Measurements from ENCODE around the gene PLSCR3.

The PLSCR3 gene

DNA sequence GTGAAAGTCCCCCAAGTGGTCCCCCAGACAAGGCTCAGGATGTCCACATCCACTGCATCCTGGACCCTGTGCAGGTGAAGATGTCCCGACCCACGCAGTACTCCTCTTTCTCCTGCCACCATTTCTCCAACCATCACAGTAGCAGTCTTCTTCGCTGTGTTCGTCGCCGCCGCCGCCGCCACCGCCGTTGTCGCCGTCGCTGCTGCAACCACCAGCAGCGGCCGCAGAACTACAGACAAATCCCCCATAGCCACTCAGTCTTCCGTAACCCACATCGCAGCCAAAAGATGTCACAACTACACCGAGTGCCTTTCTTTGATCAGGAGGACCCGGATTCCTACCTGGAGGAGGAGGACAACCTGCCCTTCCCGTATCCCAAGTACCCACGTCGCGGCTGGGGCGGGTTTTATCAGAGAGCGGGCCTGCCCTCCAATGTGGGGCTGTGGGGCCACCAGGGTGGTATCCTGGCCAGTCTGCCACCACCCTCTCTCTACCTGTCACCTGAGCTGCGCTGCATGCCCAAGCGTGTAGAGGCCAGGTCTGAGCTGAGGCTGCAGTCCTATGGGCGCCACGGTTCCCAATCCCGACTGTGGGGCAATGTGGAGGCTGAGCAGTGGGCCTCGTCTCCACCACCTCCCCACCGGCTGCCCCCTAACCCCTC lies 32.0 kb upstream of the PLSCR3 start:
- DNase-seq, result no peak

DNA sequence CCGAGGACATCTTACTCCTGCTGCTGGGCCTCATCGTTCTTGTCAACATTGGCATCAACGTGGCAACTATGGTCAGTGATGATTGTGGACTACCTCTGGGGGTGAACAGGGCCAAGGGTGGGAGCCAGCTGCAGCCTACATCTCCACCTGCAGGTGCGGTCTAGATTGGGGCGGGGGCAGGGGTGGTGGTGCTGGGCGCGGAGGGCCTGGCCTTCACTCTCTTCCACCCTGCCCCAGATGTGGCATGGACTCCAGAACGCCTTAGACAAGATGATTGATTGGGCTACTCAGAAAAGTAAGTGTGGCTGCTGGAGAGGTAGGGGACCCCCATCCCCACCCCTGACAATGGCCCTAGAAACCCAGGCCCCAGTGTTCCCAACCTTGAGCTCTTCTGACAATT lies 31.4 kb upstream of the PLSCR3 start:
- no peak for DNase-seq

DNA sequence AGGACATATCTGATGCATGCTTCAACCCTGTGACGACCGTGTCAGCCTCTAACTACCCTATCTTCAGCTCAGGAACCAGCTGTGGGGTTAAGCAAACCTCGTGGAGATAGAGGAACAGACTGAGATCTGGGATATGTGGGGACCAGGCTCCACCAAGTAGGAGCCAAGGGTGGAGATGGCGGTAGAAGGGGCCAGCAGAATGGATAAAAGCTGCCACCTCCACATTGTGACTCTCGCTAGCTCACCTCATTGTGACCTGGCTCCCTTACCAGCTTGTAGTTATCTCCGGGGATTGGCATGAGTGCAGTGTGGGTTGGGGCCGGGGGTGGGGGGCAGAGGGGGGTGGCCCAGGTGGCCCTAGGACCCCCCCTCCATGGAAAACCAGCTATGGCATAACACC lies 31.0 kb upstream of the PLSCR3 start, which contains the start of gene SPEM2:
Gene SPEM2, plus strand, starts transcription at position 301 of the 400 bp plus-strand sequence. Its CDS starts 73 bp downstream, at position 374.
- DNase-seq, result no peak

DNA sequence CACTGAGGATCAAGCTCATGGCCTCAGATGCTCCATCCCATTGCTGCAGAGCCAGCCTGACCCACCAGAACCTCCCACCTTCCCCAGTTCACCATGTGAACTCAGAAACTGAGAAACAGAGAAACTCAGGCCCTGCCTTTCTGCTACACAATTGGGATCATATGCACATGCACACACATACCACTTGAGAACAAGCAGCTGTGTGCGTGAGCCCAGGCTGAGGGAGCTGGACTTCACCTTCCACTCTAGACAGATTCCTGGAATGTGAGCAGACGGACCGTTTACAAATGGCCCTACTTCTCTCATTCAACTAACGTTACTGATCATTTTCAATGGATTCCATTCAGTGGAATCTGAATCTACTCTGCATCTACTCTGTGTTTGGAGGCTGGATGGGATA lies 29.4 kb upstream of the PLSCR3 start:
- no peak for DNase-seq

DNA sequence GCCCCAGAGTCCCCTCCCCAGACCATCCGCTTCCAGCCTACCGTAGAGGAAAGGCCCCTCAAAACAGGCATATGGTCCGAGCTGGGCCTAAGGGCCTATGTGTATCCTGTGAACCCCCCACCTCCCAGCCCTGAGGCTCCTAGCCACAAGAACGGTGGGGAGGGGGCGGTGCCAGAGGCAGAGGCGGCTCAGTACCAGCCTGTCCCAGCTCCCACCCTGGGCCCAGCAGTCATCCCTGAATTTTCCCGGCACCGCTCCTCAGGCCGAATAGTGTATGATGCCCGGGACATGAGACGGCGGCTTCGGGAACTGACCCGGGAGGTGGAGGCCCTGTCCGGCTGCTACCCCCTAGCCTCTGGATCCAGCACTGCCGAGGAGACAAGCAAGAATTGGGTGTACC lies 26.9 kb upstream of the PLSCR3 start:
- DNase-seq, result no peak

DNA sequence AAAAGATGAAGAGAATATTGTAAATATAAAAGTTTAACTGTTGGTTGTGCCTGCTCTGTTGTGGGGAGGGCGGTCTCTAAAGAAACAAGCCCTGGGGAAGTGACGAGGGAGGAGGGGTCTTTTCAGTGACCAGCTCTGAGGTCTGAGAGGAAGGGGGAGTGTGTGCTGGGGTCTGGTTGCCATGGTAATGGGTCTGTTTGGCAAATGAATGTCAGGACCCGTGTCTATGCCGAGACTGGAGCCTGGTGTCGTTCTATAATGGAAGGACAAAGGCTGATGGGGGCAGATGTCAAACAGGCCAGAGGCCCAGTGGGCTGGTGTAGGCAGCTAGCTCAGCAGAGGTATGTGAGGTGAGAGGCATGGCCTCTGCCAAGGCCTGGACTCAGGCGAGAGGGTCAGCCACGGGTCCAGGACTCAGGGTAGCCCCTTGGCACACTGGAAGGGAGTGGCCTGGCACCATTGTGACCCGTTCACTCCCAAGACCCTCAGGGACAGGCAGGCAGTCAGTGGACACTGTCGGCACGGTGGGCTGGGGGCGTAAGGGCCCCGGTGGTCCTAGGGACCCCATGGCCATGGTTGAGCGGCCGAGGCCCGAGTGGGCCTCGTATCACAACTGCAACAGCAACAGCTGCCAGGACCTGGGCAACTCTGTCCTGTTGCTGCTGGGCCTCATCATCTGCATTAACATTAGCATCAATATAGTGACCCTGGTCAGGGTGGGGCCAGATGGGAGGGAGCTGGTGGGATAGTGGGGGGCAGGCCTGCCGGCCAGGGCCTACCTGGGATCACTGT lies 25.7 kb upstream of the PLSCR3 start, which contains the start of gene SPEM1:
Gene SPEM1, plus strand, starts transcription at position 506 of the 792 bp plus-strand sequence. Its CDS starts 61 bp downstream, at position 567.
- DNase-seq, result no peak

DNA sequence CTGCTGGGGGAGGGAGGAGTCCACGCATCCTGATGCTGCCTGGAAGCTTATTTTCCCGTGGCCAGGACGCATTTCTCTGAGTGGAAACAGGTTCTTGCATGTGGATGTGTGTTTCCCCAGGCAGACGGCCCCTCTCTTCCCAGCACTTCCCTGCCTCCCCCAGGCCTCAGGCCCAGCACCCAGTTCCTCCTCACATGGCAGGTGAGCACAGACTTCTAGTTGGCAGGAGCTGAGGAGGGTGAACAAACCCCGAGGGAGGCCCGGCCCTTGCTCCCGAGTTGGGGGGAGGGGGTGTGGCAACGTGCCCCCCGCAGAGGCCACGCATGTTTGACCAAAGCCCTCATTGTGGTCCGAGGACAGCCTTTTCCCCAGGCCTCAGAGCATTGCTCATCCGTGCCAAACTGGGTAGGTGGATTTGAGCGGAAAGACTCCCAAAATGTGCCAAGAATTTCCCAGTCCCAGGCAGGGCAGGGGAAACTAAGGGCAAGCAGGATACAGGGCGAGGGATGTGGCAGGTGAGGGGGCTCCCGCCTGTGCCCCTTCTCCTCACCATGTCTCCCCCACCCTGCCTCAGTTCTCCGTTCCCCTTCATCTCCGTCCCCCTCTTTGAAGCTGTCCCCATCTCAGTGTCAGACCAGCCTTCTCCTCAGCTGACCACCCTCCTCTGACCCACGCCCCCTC lies 24.3 kb upstream of the PLSCR3 start:
- no peak for DNase-seq

DNA sequence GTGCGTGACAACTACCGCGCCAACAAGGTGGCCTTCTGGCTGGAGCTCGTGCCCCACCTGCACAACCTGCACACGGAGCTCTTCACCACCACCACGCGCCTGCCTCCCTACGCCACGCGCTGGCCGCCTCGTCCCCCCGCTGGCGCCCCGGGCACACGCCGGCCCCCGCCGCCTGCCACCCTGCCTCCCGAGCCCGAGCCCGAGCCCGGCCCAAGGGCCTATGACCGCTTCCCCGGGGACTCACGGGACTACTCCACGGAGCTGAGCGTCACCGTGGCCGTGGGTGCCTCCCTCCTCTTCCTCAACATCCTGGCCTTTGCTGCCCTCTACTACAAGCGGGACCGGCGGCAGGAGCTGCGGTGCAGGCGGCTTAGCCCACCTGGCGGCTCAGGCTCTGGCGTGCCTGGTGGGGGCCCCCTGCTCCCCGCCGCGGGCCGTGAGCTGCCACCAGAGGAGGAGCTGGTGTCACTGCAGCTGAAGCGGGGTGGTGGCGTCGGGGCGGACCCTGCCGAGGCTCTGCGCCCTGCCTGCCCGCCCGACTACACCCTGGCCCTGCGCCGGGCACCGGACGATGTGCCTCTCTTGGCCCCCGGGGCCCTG lies 22.8 kb upstream of the PLSCR3 start:
- no peak for DNase-seq

DNA sequence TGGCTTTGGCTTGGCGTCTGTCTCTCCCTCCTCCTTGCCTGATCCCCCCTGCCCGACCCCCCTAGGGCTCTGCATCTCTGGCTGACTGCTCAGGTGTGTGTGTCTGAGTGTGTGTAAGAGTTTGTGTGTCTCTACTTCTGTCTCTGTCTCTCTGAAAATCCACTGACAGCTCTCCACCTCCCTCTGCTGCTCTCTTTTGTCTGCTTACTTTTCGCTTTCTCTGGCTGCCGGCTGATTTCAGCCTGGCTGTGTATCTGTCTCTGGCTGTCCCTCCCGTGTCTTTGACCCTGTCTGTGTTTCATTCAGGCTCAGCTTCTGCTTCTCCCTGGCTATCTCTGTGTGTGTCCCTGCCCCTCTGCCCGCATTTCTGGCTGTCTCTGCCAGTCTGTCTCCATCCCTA lies 22.0 kb upstream of the PLSCR3 start:
- no peak for DNase-seq

DNA sequence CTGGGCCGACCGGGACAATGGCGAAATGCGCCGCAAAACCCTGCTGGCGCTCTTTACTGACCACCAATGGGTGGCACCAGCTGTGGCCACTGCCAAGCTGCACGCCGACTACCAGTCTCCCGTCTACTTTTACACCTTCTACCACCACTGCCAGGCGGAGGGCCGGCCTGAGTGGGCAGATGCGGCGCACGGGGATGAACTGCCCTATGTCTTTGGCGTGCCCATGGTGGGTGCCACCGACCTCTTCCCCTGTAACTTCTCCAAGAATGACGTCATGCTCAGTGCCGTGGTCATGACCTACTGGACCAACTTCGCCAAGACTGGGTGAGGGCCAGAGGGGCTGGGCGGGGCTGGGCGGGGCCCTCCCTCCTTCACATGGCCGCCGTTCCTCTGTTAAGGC lies 21.5 kb upstream of the PLSCR3 start:
- no peak for DNase-seq

DNA sequence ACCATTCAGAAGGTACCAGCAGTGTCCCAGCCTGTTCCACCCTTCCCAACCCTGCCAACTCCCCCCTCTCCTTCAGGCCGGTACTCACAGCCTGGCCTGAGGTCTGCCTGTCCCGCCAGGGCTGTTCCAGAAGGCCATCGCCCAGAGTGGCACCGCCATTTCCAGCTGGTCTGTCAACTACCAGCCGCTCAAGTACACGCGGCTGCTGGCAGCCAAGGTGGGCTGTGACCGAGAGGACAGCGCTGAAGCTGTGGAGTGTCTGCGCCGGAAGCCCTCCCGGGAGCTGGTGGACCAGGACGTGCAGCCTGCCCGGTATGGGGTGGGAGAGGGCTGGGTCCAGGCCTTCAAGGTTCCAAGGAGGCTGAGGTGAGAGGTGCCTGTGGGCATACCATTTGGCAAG lies 20.5 kb upstream of the PLSCR3 start:
- no peak for DNase-seq

DNA sequence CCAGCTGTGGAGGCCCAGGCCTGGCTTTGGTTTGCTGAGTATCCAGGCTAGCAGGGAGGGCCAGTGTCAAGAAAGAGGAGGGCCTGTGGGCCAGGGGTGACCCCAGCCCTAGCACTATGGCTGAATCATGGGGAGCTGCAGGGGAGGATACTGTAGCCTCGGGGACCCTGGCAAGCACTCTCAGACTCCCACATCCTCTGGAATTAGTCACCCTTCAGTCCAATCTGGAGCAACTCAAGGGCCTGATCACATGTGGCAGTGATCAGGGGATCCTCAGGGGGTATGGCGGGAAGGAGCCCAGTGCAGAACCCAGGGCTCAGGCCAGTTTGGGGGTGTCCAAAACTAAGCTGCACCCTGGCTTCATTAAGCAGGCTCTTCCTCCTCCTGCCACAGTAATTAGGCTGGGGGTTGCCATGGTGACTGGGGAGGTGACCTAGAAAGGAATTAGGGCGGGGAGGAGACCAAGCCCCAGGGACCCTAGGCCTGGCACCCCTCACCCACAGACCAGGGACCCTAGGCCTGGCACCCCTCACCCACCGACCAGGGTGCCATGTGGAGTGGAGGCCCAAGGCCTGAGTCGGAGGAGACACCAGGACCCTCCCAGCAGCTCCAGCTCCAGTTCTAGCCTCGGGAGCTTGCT lies 19.1 kb upstream of the PLSCR3 start:
- no peak for DNase-seq

DNA sequence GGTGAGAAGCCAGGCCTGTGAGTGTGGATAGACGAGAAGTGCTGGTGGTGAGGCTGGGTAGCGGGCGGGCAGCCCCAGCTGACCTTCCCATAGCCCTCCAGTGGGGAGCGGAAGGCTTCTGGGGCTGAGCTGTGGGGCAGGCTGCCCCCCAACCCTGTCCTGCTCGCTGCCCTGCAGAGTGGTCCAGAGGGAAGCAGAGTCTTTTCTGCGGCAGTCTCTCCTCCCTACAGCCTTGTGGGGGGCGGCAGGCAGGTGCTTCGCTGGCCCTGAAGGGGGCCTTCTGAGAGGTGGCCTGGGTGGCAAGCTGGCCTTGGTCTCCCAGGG lies 17.1 kb upstream of the PLSCR3 start:
- no peak for DNase-seq

DNA sequence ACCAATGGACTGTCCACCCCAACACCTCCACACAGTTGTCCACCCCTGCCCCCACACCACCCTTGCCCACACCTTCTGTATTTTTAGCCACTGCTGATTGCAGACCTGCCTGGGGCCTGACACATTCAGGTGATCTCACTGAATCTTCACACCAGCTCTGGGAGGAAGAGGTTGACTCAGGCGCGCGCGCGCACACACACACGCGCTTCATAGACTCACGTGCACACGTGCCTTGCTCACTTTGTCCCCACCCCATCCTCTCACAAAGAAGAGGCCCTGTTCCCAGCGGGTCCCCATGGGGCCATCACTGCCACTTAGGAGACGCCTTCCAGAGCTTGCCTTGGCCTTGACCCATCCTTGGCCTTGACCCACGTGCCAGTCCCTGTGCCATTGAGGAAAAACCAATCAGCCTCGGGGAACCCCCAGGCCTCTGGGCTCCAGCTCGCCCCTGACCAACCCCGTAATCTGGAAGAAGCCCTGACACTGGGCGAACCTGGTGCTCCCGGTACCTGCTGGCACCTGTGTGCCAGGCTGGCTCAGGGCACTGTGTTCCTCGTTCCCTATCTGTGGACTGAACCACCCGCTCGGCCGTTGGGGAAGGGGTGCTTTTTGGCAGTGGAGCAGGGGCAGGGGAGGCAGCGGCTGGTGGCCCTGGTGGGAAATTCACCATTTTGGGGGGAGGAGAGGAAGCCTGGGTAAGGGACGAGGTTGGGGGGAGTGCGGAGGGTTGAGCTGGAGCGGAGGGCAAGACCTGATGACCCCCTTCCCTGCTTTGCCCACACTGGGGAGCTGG lies 16.5 kb upstream of the PLSCR3 start:
- DNase-seq, result no peak

DNA sequence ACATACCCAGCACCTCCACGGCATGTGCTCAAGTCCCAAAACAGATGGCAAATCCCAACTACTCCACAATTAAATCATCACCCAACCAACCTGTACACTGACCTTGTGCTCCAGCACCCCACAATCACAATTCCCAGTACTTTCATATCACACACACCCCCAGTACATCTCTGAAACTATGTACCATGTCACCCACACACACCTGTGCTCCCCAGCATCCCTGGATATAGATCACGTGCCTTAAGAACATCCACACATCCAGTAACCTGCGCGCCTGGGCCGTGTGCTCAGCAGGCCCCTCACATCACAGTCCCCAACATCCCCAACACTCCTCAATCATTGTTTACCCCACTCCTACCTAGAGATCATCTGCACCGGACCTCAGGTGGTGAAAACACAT lies 15.4 kb upstream of the PLSCR3 start:
- DNase-seq, result no peak

DNA sequence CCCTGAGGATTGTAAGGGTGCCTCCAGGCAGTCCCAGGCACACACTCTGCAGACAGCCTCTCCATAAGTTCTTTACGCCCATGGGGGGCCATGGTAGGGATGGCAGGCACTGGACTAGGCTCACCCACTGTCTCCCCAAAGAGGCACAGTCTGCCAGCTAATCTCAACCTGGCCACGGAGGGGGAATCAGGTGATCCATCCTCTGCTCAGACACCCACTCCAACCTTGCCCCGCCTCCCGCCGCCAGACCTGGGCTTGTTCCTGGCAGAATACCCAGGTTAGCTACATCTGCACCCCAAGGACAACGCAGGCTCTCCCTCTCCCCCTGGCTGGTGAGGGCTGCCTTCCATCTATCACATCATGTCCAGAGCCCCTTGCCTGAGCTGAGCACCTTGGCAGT lies 14.5 kb upstream of the PLSCR3 start:
- no peak for DNase-seq

DNA sequence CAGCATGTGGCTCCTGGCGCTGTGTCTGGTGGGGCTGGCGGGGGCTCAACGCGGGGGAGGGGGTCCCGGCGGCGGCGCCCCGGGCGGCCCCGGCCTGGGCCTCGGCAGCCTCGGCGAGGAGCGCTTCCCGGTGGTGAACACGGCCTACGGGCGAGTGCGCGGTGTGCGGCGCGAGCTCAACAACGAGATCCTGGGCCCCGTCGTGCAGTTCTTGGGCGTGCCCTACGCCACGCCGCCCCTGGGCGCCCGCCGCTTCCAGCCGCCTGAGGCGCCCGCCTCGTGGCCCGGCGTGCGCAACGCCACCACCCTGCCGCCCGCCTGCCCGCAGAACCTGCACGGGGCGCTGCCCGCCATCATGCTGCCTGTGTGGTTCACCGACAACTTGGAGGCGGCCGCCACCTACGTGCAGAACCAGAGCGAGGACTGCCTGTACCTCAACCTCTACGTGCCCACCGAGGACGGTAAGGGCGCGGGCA lies 14.0 kb upstream of the PLSCR3 start:
- peak in 1 of 5 donors; percentile 24 for DNase-seq

DNA sequence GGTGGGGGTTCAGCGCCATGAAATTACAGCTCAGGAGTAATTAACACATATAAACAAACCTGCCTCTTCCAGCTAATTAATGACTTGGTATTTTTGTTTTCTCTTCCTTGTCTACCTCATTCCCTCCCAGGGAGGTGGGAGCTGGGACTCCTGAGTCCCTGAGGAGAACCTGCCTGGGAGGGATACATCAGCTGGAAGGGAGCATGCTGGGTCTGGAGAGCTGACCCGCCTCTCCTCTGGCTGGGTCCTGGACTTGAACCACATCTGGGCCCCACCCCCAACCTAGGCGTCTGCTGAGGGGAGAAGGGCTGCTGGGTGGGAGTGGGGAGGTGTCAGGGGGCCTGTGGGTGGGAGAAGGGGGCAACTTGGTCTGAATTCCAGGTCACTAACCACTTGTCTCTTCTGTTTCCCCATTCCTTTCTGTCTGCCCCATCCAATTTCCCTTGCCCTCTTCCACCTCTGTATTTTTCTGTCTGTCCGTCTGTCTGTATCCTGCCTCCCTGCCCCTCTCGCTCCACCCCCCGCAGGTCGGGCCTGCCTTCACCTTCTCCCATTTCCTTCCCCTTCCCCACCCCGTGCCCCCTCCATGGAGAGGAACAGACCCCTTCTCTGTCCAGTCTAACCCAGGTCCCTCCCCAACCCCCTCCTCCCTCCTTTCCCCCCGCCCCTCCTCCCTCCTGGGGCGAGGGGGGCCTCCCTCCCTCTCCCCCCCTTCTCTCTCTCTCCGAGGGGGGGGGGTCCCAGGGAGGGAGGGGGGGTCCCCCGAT lies 13.3 kb upstream of the PLSCR3 start, which contains the start of gene NLGN2:
Gene NLGN2, plus strand, starts transcription at position 361 of the 767 bp plus-strand sequence. CDS start 411 bp downstream, outside the sequence.
- no peak for DNase-seq

DNA sequence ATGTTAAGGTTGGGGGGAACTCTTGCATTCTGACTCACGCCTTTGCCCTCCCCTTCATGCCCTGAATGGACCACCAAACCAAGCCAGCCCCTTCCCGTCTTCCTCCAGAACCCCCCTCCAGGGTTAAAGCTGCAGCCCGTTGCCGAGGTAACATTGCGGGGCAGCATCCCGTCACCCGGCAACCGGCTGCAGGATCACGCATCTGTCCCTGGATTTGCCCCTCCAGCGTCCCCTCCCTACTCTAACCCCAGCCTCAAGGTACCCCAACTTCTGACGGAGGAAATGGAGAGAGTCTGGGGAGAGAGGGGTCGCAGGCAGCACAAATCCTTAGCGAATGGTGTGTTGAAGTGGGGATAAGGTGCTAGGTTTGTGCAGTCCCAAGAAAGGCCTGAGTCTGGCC lies 12.8 kb upstream of the PLSCR3 start:
- DNase-seq, result no peak

DNA sequence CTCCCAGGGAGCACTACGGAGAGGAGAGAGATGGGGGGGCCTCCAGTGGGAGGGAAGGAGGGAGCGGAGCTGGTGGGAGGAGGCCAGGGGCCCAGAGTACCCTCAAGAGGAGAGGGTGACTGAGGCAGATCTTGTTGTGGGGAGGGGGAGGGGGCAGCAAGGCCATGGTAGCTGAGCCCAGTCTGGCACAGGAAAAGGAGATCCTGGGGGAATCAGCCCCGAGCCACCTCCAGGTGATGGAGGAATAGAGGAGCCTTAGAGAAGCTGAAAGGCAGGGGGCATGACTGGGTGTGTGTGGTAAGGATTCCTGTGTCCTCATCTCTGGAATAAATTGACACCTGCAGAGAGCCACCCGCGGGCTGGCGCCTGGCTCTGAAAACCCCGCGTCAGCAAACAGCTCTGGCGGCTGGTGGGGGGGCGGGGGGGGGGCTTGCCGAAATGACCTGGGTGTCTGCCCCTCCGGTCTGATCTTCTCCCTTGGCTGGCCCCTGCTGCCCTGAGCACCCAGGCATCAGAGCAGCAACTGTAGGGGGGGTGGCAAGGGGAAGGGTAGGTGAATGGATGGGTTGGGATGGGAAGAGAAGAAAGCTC lies 12.0 kb upstream of the PLSCR3 start:
- DNase-seq, result no peak
